ENCODE results near the gene IGFBPL1. TPM values are rescaled to one million over a fixed set of nuclear protein-coding genes. Genes with fewer than 3 reads are reported as not detected.
"Not testable (repeated sequence)": the region's sequence is repeated elsewhere in the genome, so short reads cannot be mapped to it uniquely, and the experiment has no call there.

Gene IGFBPL1
- total RNA-seq, 4 donors from 2014 or later: not detected

DNA sequence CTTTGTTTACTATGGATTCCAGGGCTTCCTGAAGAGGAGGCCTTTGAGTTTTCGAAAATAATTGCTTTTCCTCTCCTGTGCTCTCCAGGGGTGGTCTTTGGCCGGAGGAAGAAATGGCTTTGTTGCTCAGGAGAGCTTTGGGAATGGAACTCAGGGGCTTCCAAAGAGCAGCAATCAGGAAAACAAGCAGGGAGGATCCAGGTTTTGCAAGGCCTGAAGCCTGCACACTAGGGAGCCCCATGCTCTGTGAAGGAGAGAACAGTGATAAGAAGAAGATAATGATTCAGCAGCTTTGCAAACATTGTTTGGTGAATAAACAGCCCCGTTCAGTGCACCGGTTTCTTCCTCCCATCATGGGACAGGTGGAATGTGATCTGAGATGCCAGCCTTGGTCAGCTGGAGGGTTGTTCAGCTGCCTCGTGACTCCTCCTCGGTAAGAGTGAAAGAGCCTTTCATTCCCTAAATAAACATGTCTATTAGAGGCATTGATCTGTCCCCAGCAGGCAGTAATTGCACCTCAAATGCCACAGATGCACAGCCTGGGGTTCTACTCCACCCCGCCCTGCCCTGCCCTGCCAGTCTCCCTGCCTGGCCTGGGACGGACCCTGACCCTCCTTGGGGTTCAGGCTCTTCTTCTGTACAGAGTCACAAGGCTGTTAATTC lies 43.3 kb downstream of the IGFBPL1 start:
- H3K4me3 ChIP-seq (ENCODE audit: low read depth, poor library complexity, severe bottlenecking): no peak overlapping the region
- no peak for DNase-seq (ENCODE audit: low spot score in 2 of 2)
- intact Hi-C loops (cut with DNase I; ENCODE audit: low total_unique reads): no loop called here
- 75 to 80% methylated on average over 8 of the region's 8 CpGs for WGBS, 2 donors
- TF ChIP-seq, protein P1, sequence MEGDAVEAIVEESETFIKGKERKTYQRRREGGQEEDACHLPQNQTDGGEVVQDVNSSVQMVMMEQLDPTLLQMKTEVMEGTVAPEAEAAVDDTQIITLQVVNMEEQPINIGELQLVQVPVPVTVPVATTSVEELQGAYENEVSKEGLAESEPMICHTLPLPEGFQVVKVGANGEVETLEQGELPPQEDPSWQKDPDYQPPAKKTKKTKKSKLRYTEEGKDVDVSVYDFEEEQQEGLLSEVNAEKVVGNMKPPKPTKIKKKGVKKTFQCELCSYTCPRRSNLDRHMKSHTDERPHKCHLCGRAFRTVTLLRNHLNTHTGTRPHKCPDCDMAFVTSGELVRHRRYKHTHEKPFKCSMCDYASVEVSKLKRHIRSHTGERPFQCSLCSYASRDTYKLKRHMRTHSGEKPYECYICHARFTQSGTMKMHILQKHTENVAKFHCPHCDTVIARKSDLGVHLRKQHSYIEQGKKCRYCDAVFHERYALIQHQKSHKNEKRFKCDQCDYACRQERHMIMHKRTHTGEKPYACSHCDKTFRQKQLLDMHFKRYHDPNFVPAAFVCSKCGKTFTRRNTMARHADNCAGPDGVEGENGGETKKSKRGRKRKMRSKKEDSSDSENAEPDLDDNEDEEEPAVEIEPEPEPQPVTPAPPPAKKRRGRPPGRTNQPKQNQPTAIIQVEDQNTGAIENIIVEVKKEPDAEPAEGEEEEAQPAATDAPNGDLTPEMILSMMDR (IDR thresholded peaks at IDR 0.05): no peak
- TF ChIP-seq POLR2A (IDR thresholded peaks at IDR 0.05): no peak

DNA sequence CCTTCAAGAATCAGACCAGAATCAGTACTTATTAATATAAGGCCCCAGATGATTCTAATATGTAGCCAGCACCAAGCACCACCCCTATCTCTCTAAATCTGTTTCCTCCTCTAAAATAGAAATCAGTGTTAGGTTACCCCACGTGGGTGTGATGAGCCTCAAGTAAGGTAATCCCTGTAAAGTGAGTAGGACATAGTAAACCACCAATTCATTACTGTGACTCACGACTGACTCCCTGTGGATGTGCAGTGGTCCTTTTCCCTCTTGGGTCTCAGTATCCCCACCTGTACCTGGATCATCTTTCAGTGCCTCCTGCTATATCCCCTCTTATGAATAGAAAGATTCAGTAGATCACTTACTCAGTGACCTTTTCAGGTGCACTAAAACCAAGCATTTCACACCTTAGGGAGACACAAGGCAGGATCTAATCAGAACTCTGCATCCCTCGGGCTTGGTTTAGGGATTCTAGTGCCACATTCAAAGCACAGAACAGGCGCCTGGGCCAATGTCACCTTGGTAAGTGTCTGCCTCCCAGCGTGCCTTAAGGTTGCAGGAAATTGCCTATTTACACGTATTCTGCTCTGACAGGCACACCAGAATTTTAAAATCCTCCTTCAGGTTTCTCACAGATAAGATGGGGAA lies 43.9 kb downstream of the IGFBPL1 start:
- TF ChIP-seq, protein P1 (IDR thresholded peaks at IDR 0.05): no peak
- no peak for TF ChIP-seq POLR2A (IDR thresholded peaks at IDR 0.05)
- intact Hi-C loops (cut with DNase I; ENCODE audit: low total_unique reads): no loop called here

DNA sequence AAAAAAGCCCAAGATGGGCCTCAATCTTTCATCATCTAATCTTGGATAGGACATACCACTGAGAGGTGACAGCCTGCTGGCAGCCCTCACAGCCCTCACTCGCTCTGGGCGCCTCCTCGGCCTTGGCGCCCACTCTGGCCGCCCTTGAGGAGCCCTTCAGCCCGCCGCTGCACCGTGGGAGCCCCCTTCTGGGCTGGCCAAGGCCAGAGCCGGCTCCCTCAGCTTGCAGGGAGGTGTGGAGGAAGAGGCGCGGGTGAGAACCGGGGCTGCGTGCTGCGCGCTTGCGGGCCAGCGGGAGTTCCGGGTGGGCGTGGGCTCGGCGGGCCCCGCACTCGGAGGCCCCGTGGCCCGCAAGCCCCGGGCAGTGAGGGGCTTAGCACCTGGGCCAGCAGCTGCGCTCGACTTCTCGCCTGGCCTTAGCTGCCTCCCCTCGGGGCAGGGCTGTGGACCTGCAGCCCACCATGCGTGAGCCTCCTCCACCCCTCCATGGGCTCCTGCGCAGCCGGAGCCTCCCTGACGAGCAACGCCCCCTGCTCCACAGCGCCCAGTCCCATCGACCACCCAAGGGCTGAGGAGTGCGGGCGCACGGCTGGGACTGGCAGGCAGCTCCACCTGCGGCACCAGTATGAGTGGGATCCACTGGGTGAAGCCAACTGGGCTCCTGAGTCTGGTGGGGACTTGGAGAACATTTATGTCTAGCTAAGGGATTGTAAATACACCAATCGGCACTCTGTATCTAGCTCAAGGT lies 46.7 kb downstream of the IGFBPL1 start:
- DNase-seq (ENCODE audit: low spot score in 2 of 2); intact Hi-C loops (cut with DNase I; ENCODE audit: low total_unique reads); H3K4me3 ChIP-seq (ENCODE audit: low read depth, poor library complexity, severe bottlenecking): not testable (repeated sequence)
- 96 to 98% methylated on average over 39 to 41 of the region's 42 CpGs for WGBS, 2 donors

More for the DNA sequence above, 43.9 kb downstream of the IGFBPL1 start:
- WGBS, 2 donors: 91 to 92% methylated on average over 6 of the region's 6 CpGs
- no peak overlapping the region for H3K4me3 ChIP-seq (ENCODE audit: low read depth, poor library complexity, severe bottlenecking)
- no peak for DNase-seq (ENCODE audit: low spot score in 2 of 2)

DNA sequence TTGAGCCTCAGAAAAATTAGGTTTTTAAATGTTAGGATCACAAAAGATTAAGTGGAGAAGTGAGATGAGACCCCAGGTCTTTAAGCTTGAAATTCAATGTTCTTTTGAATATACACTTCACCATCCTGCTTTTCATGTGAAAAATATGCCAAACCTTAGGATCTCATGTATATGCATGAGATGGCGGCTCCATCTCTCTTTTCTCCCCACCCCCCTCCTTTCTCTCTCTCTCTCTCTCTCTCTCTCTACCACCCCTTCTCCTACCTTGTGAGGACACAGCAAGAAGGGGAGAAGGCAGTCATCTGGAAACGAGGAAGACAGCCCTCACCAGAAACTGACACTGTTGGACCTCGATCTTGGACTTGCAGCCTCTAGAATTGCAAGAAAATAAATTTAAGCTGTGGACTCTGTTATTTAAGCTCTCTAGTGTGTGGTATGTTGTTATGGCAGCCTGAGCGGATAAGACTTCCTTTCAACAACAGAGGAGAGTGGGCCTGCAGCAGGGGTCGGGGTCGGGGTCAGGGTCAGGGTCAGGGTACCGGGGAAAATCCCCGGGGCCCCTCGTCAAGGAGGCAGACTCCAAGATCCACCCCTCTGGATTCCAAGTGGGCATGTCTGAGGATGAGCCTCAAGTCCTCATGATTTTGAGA lies 48.1 kb downstream of the IGFBPL1 start:
- no peak for DNase-seq (ENCODE audit: low spot score in 2 of 2)
- intact Hi-C loops (cut with DNase I; ENCODE audit: low total_unique reads): no loop called here
- WGBS, 2 donors: 65 to 71% methylated on average over 9 of the region's 9 CpGs
- H3K4me3 ChIP-seq (ENCODE audit: low read depth, poor library complexity, severe bottlenecking): no peak overlapping the region
- TF ChIP-seq, protein P1 (IDR thresholded peaks at IDR 0.05): no peak
- no peak for TF ChIP-seq POLR2A (IDR thresholded peaks at IDR 0.05)

DNA sequence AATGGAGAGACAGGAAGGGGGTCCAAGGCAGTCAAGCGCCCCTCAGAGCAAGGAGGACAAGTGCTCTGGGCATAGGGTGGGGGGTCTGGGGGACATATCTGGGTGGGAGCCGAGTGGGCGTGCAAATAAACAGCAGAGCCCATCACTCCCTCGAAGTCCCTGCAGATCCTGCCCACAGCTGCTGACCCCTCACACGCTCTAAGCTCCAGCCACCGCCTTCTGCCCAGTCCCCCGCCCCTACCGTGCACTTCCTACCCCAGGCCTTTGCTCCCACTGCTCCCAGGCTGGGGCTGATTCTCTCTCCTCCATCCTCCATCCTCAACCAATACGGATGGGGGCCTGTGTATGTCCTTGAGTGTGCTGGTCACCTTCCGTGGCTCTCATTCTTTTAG lies 48.7 kb downstream of the IGFBPL1 start:
- DNase-seq (ENCODE audit: low spot score in 2 of 2): no peak
- TF ChIP-seq, protein P1 (IDR thresholded peaks at IDR 0.05): no peak
- no peak for TF ChIP-seq POLR2A (IDR thresholded peaks at IDR 0.05)
- intact Hi-C loops (cut with DNase I; ENCODE audit: low total_unique reads): no loop called here
- H3K4me3 ChIP-seq (ENCODE audit: low read depth, poor library complexity, severe bottlenecking): no peak overlapping the region
- 83 to 88% methylated on average over 10 of the region's 10 CpGs for WGBS, 2 donors
